Liver (tissue), 3 donors: ENCODE data around the gene YBX2.

ENCODE experiments used
- TAF1 ChIP-seq: conservative IDR thresholded peaks from 2 replicates; pipeline ENCODE4 v1.6.1; 2016; ENCODE audit warnings: antibody characterized with exemption, mild to moderate bottlenecking
- TF ChIP-seq, protein P1 (sequence below): fragments of 150-350 bp; IDR thresholded peaks from 2 replicates; pipeline ENCODE4 v1.5.1; 2017; ENCODE audit warnings: improper control_type of control experiment, low read depth, low read length; ENCODE audit not compliant: missing input control
- TF ChIP-seq, protein P2 (sequence below): IDR thresholded peaks from 2 replicates; pipeline ENCODE4 v1.6.1; 2016; ENCODE audit warnings: antibody characterized with exemption, mild to moderate bottlenecking
- TF ChIP-seq, protein P3 (sequence below): IDR thresholded peaks from 2 replicates; pipeline ENCODE4 v1.6.1; 2016; ENCODE audit warnings: antibody characterized with exemption
- donor health status: healthy.
- donor health status: healthy.

DNA sequence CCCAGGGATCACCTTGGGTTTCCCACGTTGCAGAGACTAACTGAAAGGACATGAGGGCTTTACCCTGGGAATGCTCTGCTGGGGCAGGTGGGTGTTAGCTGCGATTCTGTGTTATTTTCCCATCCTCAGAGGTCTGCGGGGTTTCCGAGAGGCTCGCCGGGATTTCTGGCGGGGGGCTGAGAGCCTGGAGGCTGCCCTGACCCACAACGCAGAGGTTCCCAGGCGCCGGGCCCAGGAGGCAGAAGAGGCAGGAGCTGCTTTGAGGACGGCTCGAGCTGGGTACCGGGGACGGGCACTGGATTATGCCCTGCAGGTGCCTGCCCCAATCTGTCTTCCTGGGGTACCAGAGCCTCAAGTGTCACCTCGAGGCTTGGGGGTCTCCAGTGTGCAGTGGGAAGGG, 48.8 kb upstream of the YBX2 start:
- TF ChIP-seq, protein P1, sequence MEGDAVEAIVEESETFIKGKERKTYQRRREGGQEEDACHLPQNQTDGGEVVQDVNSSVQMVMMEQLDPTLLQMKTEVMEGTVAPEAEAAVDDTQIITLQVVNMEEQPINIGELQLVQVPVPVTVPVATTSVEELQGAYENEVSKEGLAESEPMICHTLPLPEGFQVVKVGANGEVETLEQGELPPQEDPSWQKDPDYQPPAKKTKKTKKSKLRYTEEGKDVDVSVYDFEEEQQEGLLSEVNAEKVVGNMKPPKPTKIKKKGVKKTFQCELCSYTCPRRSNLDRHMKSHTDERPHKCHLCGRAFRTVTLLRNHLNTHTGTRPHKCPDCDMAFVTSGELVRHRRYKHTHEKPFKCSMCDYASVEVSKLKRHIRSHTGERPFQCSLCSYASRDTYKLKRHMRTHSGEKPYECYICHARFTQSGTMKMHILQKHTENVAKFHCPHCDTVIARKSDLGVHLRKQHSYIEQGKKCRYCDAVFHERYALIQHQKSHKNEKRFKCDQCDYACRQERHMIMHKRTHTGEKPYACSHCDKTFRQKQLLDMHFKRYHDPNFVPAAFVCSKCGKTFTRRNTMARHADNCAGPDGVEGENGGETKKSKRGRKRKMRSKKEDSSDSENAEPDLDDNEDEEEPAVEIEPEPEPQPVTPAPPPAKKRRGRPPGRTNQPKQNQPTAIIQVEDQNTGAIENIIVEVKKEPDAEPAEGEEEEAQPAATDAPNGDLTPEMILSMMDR: no peak
- TF ChIP-seq, protein P2, sequence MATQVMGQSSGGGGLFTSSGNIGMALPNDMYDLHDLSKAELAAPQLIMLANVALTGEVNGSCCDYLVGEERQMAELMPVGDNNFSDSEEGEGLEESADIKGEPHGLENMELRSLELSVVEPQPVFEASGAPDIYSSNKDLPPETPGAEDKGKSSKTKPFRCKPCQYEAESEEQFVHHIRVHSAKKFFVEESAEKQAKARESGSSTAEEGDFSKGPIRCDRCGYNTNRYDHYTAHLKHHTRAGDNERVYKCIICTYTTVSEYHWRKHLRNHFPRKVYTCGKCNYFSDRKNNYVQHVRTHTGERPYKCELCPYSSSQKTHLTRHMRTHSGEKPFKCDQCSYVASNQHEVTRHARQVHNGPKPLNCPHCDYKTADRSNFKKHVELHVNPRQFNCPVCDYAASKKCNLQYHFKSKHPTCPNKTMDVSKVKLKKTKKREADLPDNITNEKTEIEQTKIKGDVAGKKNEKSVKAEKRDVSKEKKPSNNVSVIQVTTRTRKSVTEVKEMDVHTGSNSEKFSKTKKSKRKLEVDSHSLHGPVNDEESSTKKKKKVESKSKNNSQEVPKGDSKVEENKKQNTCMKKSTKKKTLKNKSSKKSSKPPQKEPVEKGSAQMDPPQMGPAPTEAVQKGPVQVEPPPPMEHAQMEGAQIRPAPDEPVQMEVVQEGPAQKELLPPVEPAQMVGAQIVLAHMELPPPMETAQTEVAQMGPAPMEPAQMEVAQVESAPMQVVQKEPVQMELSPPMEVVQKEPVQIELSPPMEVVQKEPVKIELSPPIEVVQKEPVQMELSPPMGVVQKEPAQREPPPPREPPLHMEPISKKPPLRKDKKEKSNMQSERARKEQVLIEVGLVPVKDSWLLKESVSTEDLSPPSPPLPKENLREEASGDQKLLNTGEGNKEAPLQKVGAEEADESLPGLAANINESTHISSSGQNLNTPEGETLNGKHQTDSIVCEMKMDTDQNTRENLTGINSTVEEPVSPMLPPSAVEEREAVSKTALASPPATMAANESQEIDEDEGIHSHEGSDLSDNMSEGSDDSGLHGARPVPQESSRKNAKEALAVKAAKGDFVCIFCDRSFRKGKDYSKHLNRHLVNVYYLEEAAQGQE: no peak
- TF ChIP-seq TAF1: no peak
- TF ChIP-seq, protein P3, sequence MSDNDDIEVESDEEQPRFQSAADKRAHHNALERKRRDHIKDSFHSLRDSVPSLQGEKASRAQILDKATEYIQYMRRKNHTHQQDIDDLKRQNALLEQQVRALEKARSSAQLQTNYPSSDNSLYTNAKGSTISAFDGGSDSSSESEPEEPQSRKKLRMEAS: no peak
